SK-N-SH (cell line): Measurements from ENCODE around the gene SLC17A3. TPM values are rescaled to one million over a fixed set of nuclear protein-coding genes. Genes with fewer than 3 reads are reported as not detected.

Source experiments
- CTCF ChIA-PET: fragments of 300-600, 350-600 bp; formaldehyde crosslinking; extraction: SDS; loops from one replicate; lab custom pipeline; 2021; lab: Yijun Ruan, JAX
- POLR2A ChIA-PET: fragments of 350-600 bp; sonication (Branson Sonifier 250); formaldehyde crosslinking; extraction: SDS; loops from one replicate; lab custom pipeline; 2020; ENCODE audit warnings: antibody characterized with exemption, inconsistent platforms; lab: Yijun Ruan, JAX
- DNase-seq: peaks from one replicate; pipeline ENCODE4 v3.0.0; 2012
- H2AFZ ChIP-seq: fragments of 200-600 bp; sonication (generic); 2 replicates; pipeline ENCODE4 v1.8.1; 2016; ENCODE audit warnings: antibody characterized with exemption, mild to moderate bottlenecking, low read depth
- H3F3A ChIP-seq: fragments of 200-600 bp; sonication (generic); replicated peaks from 2 replicates; pipeline ENCODE3; 2016; ENCODE audit warnings: antibody characterized with exemption, mild to moderate bottlenecking; ENCODE audit not compliant: insufficient read depth
- H3K27ac ChIP-seq, 2 experiments: fragments of 200-500 bp in 1 of 2; fragments of 200-600 bp in 1 of 2; sonication (Bioruptor generic) in 1 of 2; sonication (generic), shearing (Covaris generic) in 1 of 2; 2 replicates each; pipeline versions ENCODE4 v1.5.1 to v1.6.1; 2014 to 2016; ENCODE audit warnings: low read depth in 2 of 2, inconsistent platforms in 1 of 2, low read length in 1 of 2, mild to moderate bottlenecking in 1 of 2, mixed read lengths in 1 of 2
- H3K27me3 ChIP-seq: fragments of 200-600 bp; sonication (generic), shearing (Covaris generic); 2 replicates; pipeline ENCODE4 v1.6.1; 2016; ENCODE audit warnings: mixed run types; ENCODE audit not compliant: insufficient read depth
- H3K36me3 ChIP-seq, 2 experiments: fragments of 200-500 bp in 1 of 2; fragments of 200-600 bp in 1 of 2; sonication (Bioruptor generic) in 1 of 2; sonication (generic) in 1 of 2; replicated peaks in 1 of 2; 2 replicates each; pipeline versions ENCODE3 to v1.5.1; 2014 to 2016; ENCODE audit warnings: low read length in 1 of 2, mild to moderate bottlenecking in 1 of 2; ENCODE audit not compliant: insufficient read depth in 2 of 2, control insufficient read depth in 1 of 2
- H3K4me1 ChIP-seq, 2 experiments: fragments of 200-500 bp in 1 of 2; fragments of 200-600 bp in 1 of 2; sonication (Bioruptor generic) in 1 of 2; sonication (generic), shearing (Covaris generic) in 1 of 2; 2 replicates each; pipeline versions ENCODE4 v1.5.1 to v1.6.1; 2014 to 2016; ENCODE audit warnings: low read depth in 1 of 2, low read length in 1 of 2, mixed run types in 1 of 2; ENCODE audit not compliant: insufficient read depth in 2 of 2, control insufficient read depth in 1 of 2
- H3K4me2 ChIP-seq: fragments of 200-600 bp; sonication (generic), shearing (Covaris generic); 2 replicates; pipeline ENCODE4 v1.6.1; 2017; ENCODE audit warnings: mixed run types
- H3K4me3 ChIP-seq, 2 experiments: fragments of 200-500 bp in 1 of 2; fragments of 200-600 bp in 1 of 2; sonication (Bioruptor generic) in 1 of 2; sonication (generic), shearing (Covaris generic) in 1 of 2; 2 replicates each; pipeline versions ENCODE4 v1.5.1 to v1.8.1; 2014 to 2016; ENCODE audit warnings: low read depth in 2 of 2, inconsistent platforms in 1 of 2, low read length in 1 of 2, mild to moderate bottlenecking in 1 of 2, mixed read lengths in 1 of 2, moderate library complexity in 1 of 2
- H3K79me2 ChIP-seq: fragments of 200-600 bp; sonication (generic); 2 replicates; pipeline ENCODE4 v1.8.1; 2017; ENCODE audit warnings: mild to moderate bottlenecking; ENCODE audit not compliant: insufficient read depth
- H3K9ac ChIP-seq: fragments of 200-600 bp; sonication (generic); 2 replicates; pipeline ENCODE4 v1.6.1; 2017; ENCODE audit warnings: mixed run types
- H3K9me2 ChIP-seq: fragments of 200-600 bp; sonication (generic); 2 replicates; pipeline ENCODE4 v1.6.1; 2017; ENCODE audit warnings: mixed run types
- H3K9me3 ChIP-seq: fragments of 200-600 bp; sonication (generic); 2 replicates; pipeline ENCODE4 v1.6.1; 2017; ENCODE audit warnings: mixed run types, mild to moderate bottlenecking, moderate library complexity
- H4K20me1 ChIP-seq: fragments of 200-600 bp; sonication (generic); 2 replicates; pipeline ENCODE4 v1.6.1; 2017; ENCODE audit warnings: mild to moderate bottlenecking, mixed run types; ENCODE audit not compliant: insufficient read depth
- CHD2 ChIP-seq: fragments of 150-350 bp; IDR thresholded peaks from 2 replicates; pipeline ENCODE4 v1.6.1; 2018; ENCODE audit warnings: low read length; ENCODE audit not compliant: partially characterized antibody
- ELF1 ChIP-seq: IDR thresholded peaks from 2 replicates; pipeline ENCODE4 v1.4.0; 2012
- EP300 ChIP-seq, 2 experiments: IDR thresholded peaks; 2 replicates each; pipeline versions ENCODE4 v1.4.0 to v1.6.1; 2012; ENCODE audit warnings: borderline replicate concordance in 1 of 2, low read depth in 1 of 2, low read length in 1 of 2
- FOSL2 ChIP-seq: IDR thresholded peaks from 2 replicates; pipeline ENCODE4 v1.4.0; 2012; ENCODE audit warnings: low read depth, mild to moderate bottlenecking, moderate library complexity, borderline replicate concordance
- FOXJ3 ChIP-seq: sonication (generic); formaldehyde crosslinking; IDR thresholded peaks from 2 replicates; pipeline ENCODE4 v1.5.1; 2020; ENCODE audit warnings: mild to moderate bottlenecking, missing genetic modification reagents
- FOXM1 ChIP-seq: IDR thresholded peaks from 2 replicates; pipeline ENCODE4 v1.4.0; 2012; ENCODE audit warnings: low read depth, mild to moderate bottlenecking
- GABPA ChIP-seq: IDR thresholded peaks from 2 replicates; pipeline ENCODE4 v1.4.0; 2012; ENCODE audit warnings: low read depth, mild to moderate bottlenecking
- NFIC ChIP-seq: IDR thresholded peaks from 2 replicates; pipeline ENCODE4 v1.4.0; 2012; ENCODE audit warnings: borderline replicate concordance
- RAD21 ChIP-seq: IDR thresholded peaks from 2 replicates; pipeline ENCODE4 v1.6.1; 2012; ENCODE audit warnings: mild to moderate bottlenecking, low read length
- RCOR1 ChIP-seq: fragments of 150-350 bp; IDR thresholded peaks from 2 replicates; pipeline ENCODE4 v1.6.1; 2017; ENCODE audit warnings: antibody characterized with exemption, low read length
- RFX5 ChIP-seq: IDR thresholded peaks from 2 replicates; pipeline ENCODE4 v1.6.1; 2012; ENCODE audit warnings: mild to moderate bottlenecking, improper control_type of control experiment, low read length
- RXRA ChIP-seq: IDR thresholded peaks from 2 replicates; pipeline ENCODE4 v1.4.0; 2012; ENCODE audit warnings: low read depth, mild to moderate bottlenecking, borderline replicate concordance
- SMC3 ChIP-seq: IDR thresholded peaks from 2 replicates; pipeline ENCODE4 v1.6.1; 2012; ENCODE audit warnings: low read depth, low read length, improper control_type of control experiment
- TEAD4 ChIP-seq: IDR thresholded peaks from 2 replicates; pipeline ENCODE4 v1.4.0; 2012; ENCODE audit warnings: mild to moderate bottlenecking, borderline replicate concordance; ENCODE audit not compliant: insufficient read depth
- WGBS: methylation state at CpG from one replicate; pipeline ENCODE4 v1.1.6; 2017; ENCODE audit warnings: low lambda C conversion rate; 5-methylcytosine and 5-hydroxymethylcytosine counted together
- polyA plus RNA-seq, 3 experiments: library from polyadenylated mRNA; depleted of rRNA; stranded (reverse); fragments of >200 nt; gene quantifications; 2 replicates each; pipeline ENCODE4 v1.2.3, GENCODE V29; 2012
- TF ChIP-seq, protein P1 (sequence below): IDR thresholded peaks from 2 replicates; pipeline ENCODE4; 2012
- TF ChIP-seq, protein P2 (sequence below): fragments of 150-350 bp; IDR thresholded peaks from 2 replicates; pipeline ENCODE4 v1.6.1; 2017; ENCODE audit warnings: antibody characterized with exemption, low read length, low read depth, borderline replicate concordance
- TF ChIP-seq, protein P3 (sequence below): IDR thresholded peaks from 2 replicates; pipeline ENCODE4 v1.4.0; 2012; ENCODE audit warnings: low read depth, borderline replicate concordance
- TF ChIP-seq, protein P4 (sequence below): IDR thresholded peaks from 2 replicates; pipeline ENCODE4 v1.4.0; 2012; ENCODE audit warnings: low read depth, borderline replicate concordance
- TF ChIP-seq, protein P5 (sequence below): fragments of 150-350 bp; IDR thresholded peaks from 2 replicates; pipeline ENCODE4 v1.6.1; 2016; ENCODE audit warnings: mild to moderate bottlenecking, low read depth, low read length
- TF ChIP-seq, protein P6 (sequence below): IDR thresholded peaks from 2 replicates; pipeline ENCODE4 v1.4.0; 2012; ENCODE audit warnings: low read depth
- TF ChIP-seq, protein P7 (sequence below): fragments of 200-600 bp; sonication (generic); IDR thresholded peaks from 2 replicates; pipeline ENCODE4 v1.6.1; 2017; ENCODE audit warnings: antibody characterized with exemption, mild to moderate bottlenecking, moderate library complexity

SLC17A3 gene
- polyA plus RNA-seq, 1 of the 3 experiments (the other 2 are of a cell fraction): not detected

DNA sequence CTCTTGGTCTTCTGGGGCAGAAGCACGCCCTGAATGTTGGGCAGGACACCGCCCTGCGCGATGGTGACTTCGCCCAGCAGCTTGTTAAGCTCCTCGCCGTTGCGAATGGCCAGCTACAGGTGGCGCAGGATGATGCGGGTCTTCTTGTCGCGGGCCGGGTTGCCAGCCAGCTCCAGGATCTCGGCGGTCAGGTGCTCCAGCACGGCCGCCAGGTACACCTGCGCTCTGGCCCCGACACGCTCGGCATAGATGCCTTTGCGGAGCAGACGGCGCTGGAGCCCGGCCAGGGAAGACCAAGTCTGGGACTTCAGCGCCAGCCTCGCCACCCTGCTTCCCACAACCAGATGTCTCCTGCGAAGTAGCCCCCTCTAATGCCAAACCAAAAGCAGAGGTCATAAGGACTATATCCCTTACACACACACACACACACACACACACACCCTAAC is 8.0 kb upstream of the SLC17A3 start:
- Histone ChIP-seq H3K27me3 (no peaks in the 10 kb centered on the region), H3K9me2 (no peaks in the 10 kb centered on the region), H3K9ac (no peak overlapping the region), H3K36me3 (no peaks in the 10 kb centered on the region), H3K4me2 (no peak overlapping the region), H2AFZ (no peak overlapping the region), H3K4me1 (no peaks in the 10 kb centered on the region), H3K79me2 (no peaks in the 10 kb centered on the region), H3K9me3 (no peaks in the 10 kb centered on the region), H4K20me1 (no peaks in the 10 kb centered on the region), H3K27ac (no peak overlapping the region), H3K4me3 (no peak overlapping the region), H3F3A (no peaks in the 10 kb centered on the region)
- TF ChIP-seq, protein P1, sequence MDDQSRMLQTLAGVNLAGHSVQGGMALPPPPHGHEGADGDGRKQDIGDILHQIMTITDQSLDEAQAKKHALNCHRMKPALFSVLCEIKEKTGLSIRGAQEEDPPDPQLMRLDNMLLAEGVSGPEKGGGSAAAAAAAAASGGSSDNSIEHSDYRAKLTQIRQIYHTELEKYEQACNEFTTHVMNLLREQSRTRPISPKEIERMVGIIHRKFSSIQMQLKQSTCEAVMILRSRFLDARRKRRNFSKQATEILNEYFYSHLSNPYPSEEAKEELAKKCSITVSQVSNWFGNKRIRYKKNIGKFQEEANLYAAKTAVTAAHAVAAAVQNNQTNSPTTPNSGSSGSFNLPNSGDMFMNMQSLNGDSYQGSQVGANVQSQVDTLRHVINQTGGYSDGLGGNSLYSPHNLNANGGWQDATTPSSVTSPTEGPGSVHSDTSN: no peak
- TF ChIP-seq CHD2 (no peak), NFIC (no peak), EP300 (IDR thresholded peaks at IDR 0.05; ENCODE audit: borderline replicate concordance in 1 of 2, low read depth in 1 of 2, low read length in 1 of 2) (no peak), GABPA (no peak), TEAD4 (no peak), SMC3 (no peak), RFX5 (no peak), RCOR1 (no peak)
- TF ChIP-seq, protein P2, sequence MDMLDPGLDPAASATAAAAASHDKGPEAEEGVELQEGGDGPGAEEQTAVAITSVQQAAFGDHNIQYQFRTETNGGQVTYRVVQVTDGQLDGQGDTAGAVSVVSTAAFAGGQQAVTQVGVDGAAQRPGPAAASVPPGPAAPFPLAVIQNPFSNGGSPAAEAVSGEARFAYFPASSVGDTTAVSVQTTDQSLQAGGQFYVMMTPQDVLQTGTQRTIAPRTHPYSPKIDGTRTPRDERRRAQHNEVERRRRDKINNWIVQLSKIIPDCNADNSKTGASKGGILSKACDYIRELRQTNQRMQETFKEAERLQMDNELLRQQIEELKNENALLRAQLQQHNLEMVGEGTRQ: no peak
- TF ChIP-seq, protein P3, sequence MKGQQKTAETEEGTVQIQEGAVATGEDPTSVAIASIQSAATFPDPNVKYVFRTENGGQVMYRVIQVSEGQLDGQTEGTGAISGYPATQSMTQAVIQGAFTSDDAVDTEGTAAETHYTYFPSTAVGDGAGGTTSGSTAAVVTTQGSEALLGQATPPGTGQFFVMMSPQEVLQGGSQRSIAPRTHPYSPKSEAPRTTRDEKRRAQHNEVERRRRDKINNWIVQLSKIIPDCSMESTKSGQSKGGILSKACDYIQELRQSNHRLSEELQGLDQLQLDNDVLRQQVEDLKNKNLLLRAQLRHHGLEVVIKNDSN: no peak
- TF ChIP-seq, protein P4, sequence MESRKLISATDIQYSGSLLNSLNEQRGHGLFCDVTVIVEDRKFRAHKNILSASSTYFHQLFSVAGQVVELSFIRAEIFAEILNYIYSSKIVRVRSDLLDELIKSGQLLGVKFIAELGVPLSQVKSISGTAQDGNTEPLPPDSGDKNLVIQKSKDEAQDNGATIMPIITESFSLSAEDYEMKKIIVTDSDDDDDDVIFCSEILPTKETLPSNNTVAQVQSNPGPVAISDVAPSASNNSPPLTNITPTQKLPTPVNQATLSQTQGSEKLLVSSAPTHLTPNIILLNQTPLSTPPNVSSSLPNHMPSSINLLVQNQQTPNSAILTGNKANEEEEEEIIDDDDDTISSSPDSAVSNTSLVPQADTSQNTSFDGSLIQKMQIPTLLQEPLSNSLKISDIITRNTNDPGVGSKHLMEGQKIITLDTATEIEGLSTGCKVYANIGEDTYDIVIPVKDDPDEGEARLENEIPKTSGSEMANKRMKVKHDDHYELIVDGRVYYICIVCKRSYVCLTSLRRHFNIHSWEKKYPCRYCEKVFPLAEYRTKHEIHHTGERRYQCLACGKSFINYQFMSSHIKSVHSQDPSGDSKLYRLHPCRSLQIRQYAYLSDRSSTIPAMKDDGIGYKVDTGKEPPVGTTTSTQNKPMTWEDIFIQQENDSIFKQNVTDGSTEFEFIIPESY: no peak
- CTCF ChIA-PET: interaction anchor here (1.5 kb wide), 2 partner anchors 8 to 110 kb away, joined by 4 read pairs; no protein-coding TSS in a partner anchor
- no peak for DNase-seq
- 94% methylated on average over 12 of the region's 28 CpGs for WGBS
- POLR2A ChIA-PET: no interaction called here

DNA sequence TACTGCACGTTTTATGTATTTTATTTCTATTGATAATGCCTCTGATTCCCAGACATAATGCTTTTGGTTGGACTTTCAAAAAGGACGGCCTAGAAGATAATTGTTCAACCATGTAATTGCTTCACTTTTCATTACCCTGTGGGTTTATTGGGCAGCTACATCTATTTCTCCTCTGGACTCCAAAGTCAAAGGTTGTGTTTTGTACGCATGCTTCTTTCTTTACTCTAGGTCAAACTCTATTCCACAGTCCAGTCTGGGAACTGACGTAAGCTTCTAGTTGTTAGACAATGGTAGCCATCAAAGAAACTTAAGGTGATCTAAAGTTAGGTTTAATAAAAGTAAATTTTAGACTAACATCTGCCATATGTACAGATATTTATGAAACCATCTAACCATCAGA is 6.6 kb upstream of the SLC17A3 start:
- no peak overlapping the region for H3K4me2 ChIP-seq
- H3K9me3 ChIP-seq: no peaks in the 10 kb centered on the region
- H3K4me1 ChIP-seq: no peaks in the 10 kb centered on the region
- H3K9ac ChIP-seq: no peak overlapping the region
- no peaks in the 10 kb centered on the region for H3K27me3 ChIP-seq
- no peak overlapping the region for H2AFZ ChIP-seq
- 53% methylated on average over 4 of the region's 4 CpGs for WGBS
- no peaks in the 10 kb centered on the region for H3K79me2 ChIP-seq
- POLR2A ChIA-PET: no interaction called here
- CTCF ChIA-PET: interaction anchor here (1.5 kb wide), 1 partner anchor 10 kb away, joined by 4 read pairs; no protein-coding TSS in a partner anchor
- no peaks in the 10 kb centered on the region for H4K20me1 ChIP-seq
- no peaks in the 10 kb centered on the region for H3F3A ChIP-seq
- H3K4me3 ChIP-seq: no peak overlapping the region
- H3K36me3 ChIP-seq: no peaks in the 10 kb centered on the region
- no peak overlapping the region for H3K27ac ChIP-seq
- H3K9me2 ChIP-seq: no peaks in the 10 kb centered on the region
- DNase-seq: no peak
- no peak for TF ChIP-seq CHD2
- TF ChIP-seq SMC3: no peak
- TF ChIP-seq, protein P5, sequence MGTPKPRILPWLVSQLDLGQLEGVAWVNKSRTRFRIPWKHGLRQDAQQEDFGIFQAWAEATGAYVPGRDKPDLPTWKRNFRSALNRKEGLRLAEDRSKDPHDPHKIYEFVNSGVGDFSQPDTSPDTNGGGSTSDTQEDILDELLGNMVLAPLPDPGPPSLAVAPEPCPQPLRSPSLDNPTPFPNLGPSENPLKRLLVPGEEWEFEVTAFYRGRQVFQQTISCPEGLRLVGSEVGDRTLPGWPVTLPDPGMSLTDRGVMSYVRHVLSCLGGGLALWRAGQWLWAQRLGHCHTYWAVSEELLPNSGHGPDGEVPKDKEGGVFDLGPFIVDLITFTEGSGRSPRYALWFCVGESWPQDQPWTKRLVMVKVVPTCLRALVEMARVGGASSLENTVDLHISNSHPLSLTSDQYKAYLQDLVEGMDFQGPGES: no peak
- TF ChIP-seq RAD21: no peak
- no peak for TF ChIP-seq FOXJ3 (CRISPR knock-in tag)
- no peak for TF ChIP-seq RFX5
- TF ChIP-seq FOXM1: no peak
- no peak for TF ChIP-seq ELF1
- TF ChIP-seq RXRA: no peak
- TF ChIP-seq, protein P6, sequence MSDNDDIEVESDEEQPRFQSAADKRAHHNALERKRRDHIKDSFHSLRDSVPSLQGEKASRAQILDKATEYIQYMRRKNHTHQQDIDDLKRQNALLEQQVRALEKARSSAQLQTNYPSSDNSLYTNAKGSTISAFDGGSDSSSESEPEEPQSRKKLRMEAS: no peak
- TF ChIP-seq, protein P7, sequence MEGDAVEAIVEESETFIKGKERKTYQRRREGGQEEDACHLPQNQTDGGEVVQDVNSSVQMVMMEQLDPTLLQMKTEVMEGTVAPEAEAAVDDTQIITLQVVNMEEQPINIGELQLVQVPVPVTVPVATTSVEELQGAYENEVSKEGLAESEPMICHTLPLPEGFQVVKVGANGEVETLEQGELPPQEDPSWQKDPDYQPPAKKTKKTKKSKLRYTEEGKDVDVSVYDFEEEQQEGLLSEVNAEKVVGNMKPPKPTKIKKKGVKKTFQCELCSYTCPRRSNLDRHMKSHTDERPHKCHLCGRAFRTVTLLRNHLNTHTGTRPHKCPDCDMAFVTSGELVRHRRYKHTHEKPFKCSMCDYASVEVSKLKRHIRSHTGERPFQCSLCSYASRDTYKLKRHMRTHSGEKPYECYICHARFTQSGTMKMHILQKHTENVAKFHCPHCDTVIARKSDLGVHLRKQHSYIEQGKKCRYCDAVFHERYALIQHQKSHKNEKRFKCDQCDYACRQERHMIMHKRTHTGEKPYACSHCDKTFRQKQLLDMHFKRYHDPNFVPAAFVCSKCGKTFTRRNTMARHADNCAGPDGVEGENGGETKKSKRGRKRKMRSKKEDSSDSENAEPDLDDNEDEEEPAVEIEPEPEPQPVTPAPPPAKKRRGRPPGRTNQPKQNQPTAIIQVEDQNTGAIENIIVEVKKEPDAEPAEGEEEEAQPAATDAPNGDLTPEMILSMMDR: no peak
- no peak for TF ChIP-seq FOSL2
